Urinary bladder (tissue), 4 donors: ENCODE measurements around the gene ATOH8. TPM values are rescaled to one million over a fixed set of nuclear protein-coding genes. Genes with fewer than 3 reads are reported as not detected.

Experiments used
- DNase-seq: peaks from one replicate; pipeline ENCODE4 v3.0.0-alpha.2; 2015; ENCODE audit errors: extremely low spot score
- H3K27ac ChIP-seq: one replicate; pipeline ENCODE4 v1.5.1; 2013; ENCODE audit warnings: low read depth, mild to moderate bottlenecking, moderate library complexity
- H3K36me3 ChIP-seq: one replicate; pipeline ENCODE4 v1.6.1; 2013; ENCODE audit warnings: mild to moderate bottlenecking, moderate library complexity; ENCODE audit not compliant: insufficient read depth
- H3K4me1 ChIP-seq: one replicate; pipeline ENCODE4 v1.6.1; 2013; ENCODE audit warnings: mild to moderate bottlenecking, moderate library complexity; ENCODE audit not compliant: insufficient read depth
- H3K4me3 ChIP-seq: one replicate; pipeline ENCODE4 v1.5.1; 2013; ENCODE audit warnings: low read depth, low read length
- WGBS: extraction: QIAGEN DNeasy Blood & Tissue Kit; methylation state at CpG from one replicate; pipeline ENCODE4 v1.1.7; 2013; 5-methylcytosine and 5-hydroxymethylcytosine counted together
- polyA plus RNA-seq: library from polyadenylated mRNA; stranded (reverse); fragments of 200-250 nt; gene quantifications from one replicate; pipeline ENCODE4 v1.2.3, GENCODE V29; 2013
- total RNA-seq: library from RNA; depleted of rRNA; stranded (reverse); fragments of >200 nt; gene quantifications from one replicate; pipeline ENCODE4 v1.2.3, GENCODE V29; 2014
- donor health status: healthy with polysubstance abuse.
- donor health status: healthy.

Gene ATOH8
- total and polyA plus RNA-seq, 2 donors: 18.3 to 49.2 TPM

- no peak for DNase-seq
- Histone ChIP-seq H3K4me1 (no peaks in the 10 kb centered on the region), H3K36me3 (no peaks in the 10 kb centered on the region), H3K4me3 (no peak overlapping the region), H3K27ac (no peak overlapping the region)
- 84% methylated on average over 5 of the region's 5 CpGs for WGBS
Measured at GRCh38 chr2:85724731-85725181, 29.0 kb upstream of the ATOH8 start.

- WGBS: 61% methylated on average over 2 of the region's 2 CpGs
- H3K4me1 ChIP-seq: no peaks in the 10 kb centered on the region
- no peaks in the 10 kb centered on the region for H3K36me3 ChIP-seq
- H3K27ac ChIP-seq: no peak overlapping the region
- no peak for DNase-seq
- H3K4me3 ChIP-seq: no peak overlapping the region
Measured at GRCh38 chr2:85725451-85725850, 28.3 kb upstream of the ATOH8 start.

- no peak overlapping the region for H3K4me3 ChIP-seq
- no peaks in the 10 kb centered on the region for H3K4me1 ChIP-seq
- no peak for DNase-seq
- no peak overlapping the region for H3K27ac ChIP-seq
- no peaks in the 10 kb centered on the region for H3K36me3 ChIP-seq
- WGBS: 86% methylated on average over 10 of the region's 10 CpGs
Measured at GRCh38 chr2:85727798-85728197, 26.0 kb upstream of the ATOH8 start.

DNA sequence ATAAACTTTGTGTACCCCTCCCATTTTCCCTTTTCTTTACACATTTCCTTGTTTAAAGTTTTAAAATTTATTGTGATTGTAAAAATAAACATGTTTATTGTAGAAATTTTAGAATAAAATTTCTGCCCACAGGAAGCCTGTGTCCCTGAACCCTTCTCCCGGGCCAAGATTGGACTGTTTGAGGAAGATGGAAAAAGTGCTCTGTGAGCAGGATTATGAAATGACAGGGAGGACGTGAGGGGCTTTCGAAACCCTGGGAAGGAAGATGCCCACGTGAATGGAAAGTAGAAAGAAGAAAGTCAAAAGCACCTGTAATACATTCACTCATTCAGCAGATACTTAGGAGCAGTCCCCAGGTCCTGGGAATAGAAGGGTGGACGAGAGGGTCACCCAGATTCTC lies 25.4 kb upstream of the ATOH8 start:
- Histone ChIP-seq H3K4me1 (no peaks in the 10 kb centered on the region), H3K4me3 (no peak overlapping the region), H3K36me3 (no peaks in the 10 kb centered on the region), H3K27ac (no peak overlapping the region)
- WGBS: 73% methylated on average over 5 of the region's 5 CpGs
- DNase-seq: no peak

DNA sequence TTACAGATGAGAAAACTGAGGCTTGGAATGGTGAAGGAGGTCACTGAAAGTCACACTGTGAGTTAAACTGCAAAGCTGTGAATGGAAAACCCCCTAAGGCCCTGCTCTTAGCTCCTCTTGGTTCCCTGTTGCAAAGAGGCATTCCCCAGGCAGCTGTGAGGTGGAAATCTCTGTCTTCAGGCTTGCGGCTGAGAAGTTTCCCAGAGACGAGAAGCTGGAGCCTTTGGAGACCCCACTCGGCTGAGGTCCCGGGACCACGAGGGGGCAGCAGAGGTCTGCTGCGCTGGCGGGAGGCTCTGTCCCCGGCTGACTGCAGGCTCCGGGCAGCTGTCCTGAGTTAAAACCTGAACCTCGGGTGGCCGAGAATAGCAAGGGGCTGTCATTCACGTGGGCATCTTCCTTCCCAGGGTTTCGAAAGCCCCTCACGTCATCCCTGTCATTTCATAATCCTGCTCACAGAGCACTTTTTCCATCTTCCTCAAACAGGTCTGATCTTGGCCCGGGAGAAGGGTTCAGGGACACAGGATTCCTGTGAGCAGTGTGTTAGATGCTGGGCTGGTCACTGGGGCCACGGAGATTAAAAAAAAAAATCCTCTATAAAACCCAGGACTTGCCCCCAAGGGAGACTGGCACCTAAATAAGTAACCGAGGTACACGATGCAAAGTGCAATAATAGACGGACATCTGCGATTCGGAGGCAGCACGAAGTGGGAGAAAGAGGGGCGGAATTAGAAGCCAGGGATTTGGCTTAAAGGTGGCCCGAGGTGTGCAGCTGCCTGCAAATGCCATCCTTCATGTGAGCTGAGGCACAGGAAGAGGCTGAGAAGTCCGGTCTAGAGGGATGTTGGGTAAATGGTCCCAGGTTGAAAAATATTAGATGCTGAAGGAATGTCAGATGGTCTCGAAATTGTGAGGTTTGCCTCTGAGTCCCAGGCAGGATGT lies 24.6 kb upstream of the ATOH8 start:
- Histone ChIP-seq H3K4me3 (no peak overlapping the region), H3K27ac (no peak overlapping the region), H3K4me1 (no peaks in the 10 kb centered on the region), H3K36me3 (no peaks in the 10 kb centered on the region)
- peak; percentile 66 for DNase-seq
- 38% methylated on average over 26 of the region's 26 CpGs for WGBS

DNA sequence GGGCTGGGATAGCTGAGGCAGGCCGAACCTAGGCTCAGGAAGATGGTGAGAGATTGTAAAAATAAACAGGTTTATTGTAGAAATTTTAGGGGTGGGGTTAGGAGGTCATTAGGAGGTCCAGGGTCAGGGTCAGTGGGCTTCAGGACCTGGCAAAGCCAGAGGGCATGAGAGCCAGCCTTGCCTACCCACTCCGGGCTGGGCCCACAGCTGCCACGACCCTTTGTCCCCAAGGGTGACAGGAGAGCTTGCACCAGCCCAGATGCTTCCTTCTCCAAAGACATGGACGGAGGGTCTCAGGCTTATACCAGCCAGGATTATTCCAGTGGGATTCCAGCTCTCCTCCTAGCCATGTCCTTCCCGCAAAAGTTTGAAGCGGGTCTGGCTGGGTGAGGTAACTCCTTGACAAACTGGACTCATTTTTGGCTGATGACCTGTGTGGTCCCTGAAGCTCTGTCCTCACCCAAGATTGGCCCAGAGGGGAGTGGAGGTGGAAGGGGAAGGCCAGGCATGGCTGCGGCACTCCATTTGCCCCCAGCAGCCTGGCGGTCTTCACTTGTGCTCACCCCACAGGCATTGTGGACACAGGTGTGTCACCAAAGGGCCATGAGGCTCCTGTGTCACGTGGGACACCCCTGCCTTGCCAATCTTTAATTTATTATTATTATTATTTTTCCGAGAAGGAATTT lies 23.8 kb upstream of the ATOH8 start:
- no peak overlapping the region for H3K4me3 ChIP-seq
- no peak overlapping the region for H3K27ac ChIP-seq
- no peaks in the 10 kb centered on the region for H3K36me3 ChIP-seq
- no peak for DNase-seq
- H3K4me1 ChIP-seq: no peaks in the 10 kb centered on the region
- WGBS: 91% methylated on average over 10 of the region's 10 CpGs

DNA sequence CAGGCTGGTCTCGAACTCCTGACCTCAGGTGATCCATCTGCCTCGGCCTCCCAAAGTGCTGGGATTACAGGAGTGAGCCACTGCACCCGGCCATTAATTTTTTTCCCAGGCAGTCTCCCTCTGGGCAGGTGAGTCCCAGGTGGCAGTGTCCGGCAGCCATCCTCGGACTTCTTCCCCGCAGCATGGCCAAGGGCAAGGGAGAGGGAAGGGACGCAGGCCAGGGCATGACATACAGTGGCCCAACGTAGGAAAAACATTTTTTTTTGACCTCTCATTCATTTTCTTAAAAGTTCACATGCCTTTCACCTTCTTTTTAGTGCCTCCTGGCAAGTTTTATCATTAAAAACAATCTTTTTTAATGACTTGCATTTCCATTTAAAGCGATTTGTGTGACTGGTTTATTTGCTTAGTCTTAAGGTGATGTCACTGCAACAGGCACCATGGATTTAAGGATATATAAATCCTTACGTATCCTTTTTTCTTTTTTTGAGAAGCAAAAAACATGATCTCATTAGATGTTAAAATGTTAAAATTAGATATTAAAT lies 23.0 kb upstream of the ATOH8 start:
- H3K27ac ChIP-seq: no peak overlapping the region
- DNase-seq: no peak
- 89% methylated on average over 10 of the region's 10 CpGs for WGBS
- no peak overlapping the region for H3K4me3 ChIP-seq
- H3K4me1 ChIP-seq: no peaks in the 10 kb centered on the region
- H3K36me3 ChIP-seq: no peaks in the 10 kb centered on the region

GRCh38 chr2:85731606-85732005 lies 22.2 kb upstream of the ATOH8 start:
- 84% methylated on average over 3 of the region's 3 CpGs for WGBS
- H3K4me3 ChIP-seq: no peak overlapping the region
- no peaks in the 10 kb centered on the region for H3K36me3 ChIP-seq
- H3K27ac ChIP-seq: no peak overlapping the region
- H3K4me1 ChIP-seq: no peaks in the 10 kb centered on the region
- no peak for DNase-seq

- H3K4me3 ChIP-seq: no peak overlapping the region
- DNase-seq: no peak
- H3K27ac ChIP-seq: no peak overlapping the region
- WGBS: 69% methylated on average over 2 of the region's 2 CpGs
- H3K4me1 ChIP-seq: no peaks in the 10 kb centered on the region
- H3K36me3 ChIP-seq: no peaks in the 10 kb centered on the region
Measured at GRCh38 chr2:85732467-85733120, 21.2 kb upstream of the ATOH8 start.

GRCh38 chr2:85733121-85733960 lies 20.4 kb upstream of the ATOH8 start:
- H3K4me3 ChIP-seq: no peak overlapping the region
- WGBS: 89% methylated on average over 18 of the region's 18 CpGs
- no peak for DNase-seq
- H3K36me3 ChIP-seq: no peaks in the 10 kb centered on the region
- no peaks in the 10 kb centered on the region for H3K4me1 ChIP-seq
- H3K27ac ChIP-seq: no peak overlapping the region

GRCh38 chr2:85734015-85734414 lies 19.8 kb upstream of the ATOH8 start:
- WGBS: 96% methylated on average over 4 of the region's 4 CpGs
- Histone ChIP-seq H3K4me1 (no peaks in the 10 kb centered on the region), H3K27ac (no peak overlapping the region)

GRCh38 chr2:85734942-85735608 lies 18.7 kb upstream of the ATOH8 start:
- no peak for DNase-seq
- Histone ChIP-seq H3K4me3 (no peak overlapping the region), H3K27ac (no peak overlapping the region), H3K36me3 (no peaks in the 10 kb centered on the region), H3K4me1 (no peaks in the 10 kb centered on the region)
- WGBS: 87% methylated on average over 5 of the region's 5 CpGs

More at GRCh38 chr2:85734015-85734414, 19.8 kb upstream of the ATOH8 start:
- DNase-seq: no peak
- Histone ChIP-seq H3K4me3 (no peak overlapping the region), H3K36me3 (no peaks in the 10 kb centered on the region)
